PC-3 (cell line): ENCODE data around the gene EXOC6B. TPM values are rescaled to one million over a fixed set of nuclear protein-coding genes. Genes with fewer than 3 reads are reported as not detected.
A peak's percentile ranks its signal among the peaks of the same experiment; 100 is the strongest.

ENCODE experiments used
- ATAC-seq: fragments of 200-7000 bp; cut with Tn5 transposase; 2 replicates; pipeline ENCODE4 v1.9.1; 2020; ENCODE audit warnings: mild to moderate bottlenecking, moderate library complexity
- BruUV-seq: library from RNA; stranded (reverse); fragments of 400-500 nt; replicated peaks from 2 replicates; lab custom pipeline; 2021; lab: Mats Ljungman, UMichigan
- CTCF ChIA-PET: fragments of 300-600 bp; sonication (Branson Sonifier 250); formaldehyde crosslinking; loops from one replicate; lab custom pipeline; 2022; ENCODE audit warnings: antibody characterized with exemption; lab: Charles Lee
- POLR2A ChIA-PET: fragments of 300-600 bp; sonication (Branson Sonifier 250); formaldehyde crosslinking; loops from one replicate; lab custom pipeline; 2022; ENCODE audit warnings: antibody characterized with exemption; ENCODE audit not compliant: unreplicated experiment; lab: Charles Lee
- DNase-seq: peaks from one replicate; pipeline ENCODE4 v3.0.0-alpha.2; 2015
- H2AFZ ChIP-seq: fragments of 300-600 bp; sonication (generic); 2 replicates; pipeline ENCODE4 v1.6.0; 2016; ENCODE audit warnings: antibody characterized with exemption, low read length
- H3F3A ChIP-seq: fragments of 300-600 bp; sonication (generic); one replicate; pipeline ENCODE4 v1.6.0; 2017; ENCODE audit warnings: antibody characterized with exemption, low read length, control low read depth, mild to moderate bottlenecking; ENCODE audit not compliant: unreplicated experiment
- H3K27ac ChIP-seq: fragments of 300-600 bp; sonication (generic); 2 replicates; pipeline ENCODE4 v1.5.1; 2016; ENCODE audit warnings: mild to moderate bottlenecking, low read length
- H3K27me3 ChIP-seq: fragments of 300-600 bp; sonication (generic); 2 replicates; pipeline ENCODE4 v1.6.1; 2016; ENCODE audit warnings: low read length, mixed read lengths
- H3K36me3 ChIP-seq: fragments of 300-600 bp; sonication (generic); 2 replicates; pipeline ENCODE4 v1.6.1; 2016; ENCODE audit warnings: low read depth, mixed run types, low read length, mixed read lengths
- H3K4me1 ChIP-seq: fragments of 300-600 bp; sonication (generic); 2 replicates; pipeline ENCODE4 v1.5.1; 2016; ENCODE audit warnings: low read length; ENCODE audit not compliant: insufficient read depth
- H3K4me2 ChIP-seq: fragments of 300-600 bp; sonication (generic); 2 replicates; pipeline ENCODE4 v1.6.0; 2016; ENCODE audit warnings: low read length
- H3K4me3 ChIP-seq: fragments of 300-600 bp; sonication (generic); 2 replicates; pipeline ENCODE4 v1.5.1; 2016; ENCODE audit warnings: mild to moderate bottlenecking, low read length, mixed read lengths
- H3K79me2 ChIP-seq: fragments of 300-600 bp; sonication (generic); 2 replicates; pipeline ENCODE4 v1.6.1; 2017; ENCODE audit warnings: low read length, mixed read lengths
- H3K9ac ChIP-seq: fragments of 300-600 bp; sonication (generic); 2 replicates; pipeline ENCODE4 v1.6.0; 2016; ENCODE audit warnings: mild to moderate bottlenecking, low read length
- H3K9me2 ChIP-seq: fragments of 300-600 bp; sonication (generic); replicated peaks from 2 replicates; pipeline ENCODE4 v1.6.1; 2016; ENCODE audit warnings: mixed run types, low read length, mixed read lengths
- H3K9me3 ChIP-seq: fragments of 300-600 bp; sonication (generic); 2 replicates; pipeline ENCODE4 v1.6.1; 2016; ENCODE audit warnings: low read length, mixed read lengths
- H4K20me1 ChIP-seq: fragments of 300-600 bp; sonication (generic); 2 replicates; pipeline ENCODE4 v1.6.1; 2016; ENCODE audit warnings: low read length, mixed read lengths
- EZH2 ChIP-seq: fragments of 300-600 bp; sonication (generic); IDR thresholded peaks from one replicate; pipeline ENCODE4 v1.6.1; 2017; ENCODE audit warnings: antibody characterized with exemption, mild to moderate bottlenecking, low read length; ENCODE audit not compliant: unreplicated experiment
- EZH2phosphoT487 ChIP-seq: fragments of 300-600 bp; sonication (generic); IDR thresholded peaks from 2 replicates; pipeline ENCODE4 v1.6.1; 2018; ENCODE audit warnings: mild to moderate bottlenecking, antibody characterized with exemption, low read length, borderline replicate concordance
- intact Hi-C: fragments of 100-400 bp; cut with micrococcal nuclease; formaldehyde crosslinking; loops from 2 replicates; pipeline ENCODE4 v1.9.0; 2023
- total RNA-seq: library from RNA; depleted of rRNA; stranded (reverse); fragments of >200 nt; gene quantifications from 2 replicates; pipeline ENCODE4 v1.2.3, GENCODE V29; 2014
- TF ChIP-seq, protein P1 (sequence below): fragments of 300-600 bp; sonication (generic); conservative IDR thresholded peaks from 2 replicates; pipeline ENCODE4 v1.5.1; 2017; ENCODE audit warnings: antibody characterized with exemption, low read depth, mild to moderate bottlenecking, low read length

EXOC6B gene
- total RNA-seq, 1 experiment from 2014 or later, result 13.9 TPM

DNA sequence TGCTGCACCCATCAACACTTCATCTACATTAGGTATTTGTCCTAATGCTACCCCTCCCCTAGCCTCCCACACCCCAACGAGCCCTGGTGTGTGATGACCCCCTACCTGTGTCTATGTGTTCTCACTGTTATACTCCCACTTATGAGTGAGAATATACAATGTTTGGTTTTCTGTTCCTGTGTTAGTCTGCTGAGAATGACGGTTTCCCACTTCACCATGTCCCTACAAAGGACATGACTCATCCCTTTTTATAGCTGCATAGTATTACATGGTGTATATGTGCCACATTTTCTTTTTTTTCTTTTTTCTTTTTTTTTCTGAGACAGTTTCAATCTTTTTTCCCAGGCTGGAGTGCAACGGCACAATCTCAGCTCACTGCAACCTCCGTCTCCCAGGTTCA is 394.1 kb downstream of the EXOC6B start:
- intact Hi-C loops, result no loop called here
- Histone ChIP-seq H3K9ac (no peak overlapping the region), H3K36me3 (no peaks in the 10 kb centered on the region), H3K27ac (no peak overlapping the region), H2AFZ (no peak overlapping the region), H3K9me3 (no peaks in the 10 kb centered on the region), H3K27me3 (no peaks in the 10 kb centered on the region), H3F3A (no peaks in the 10 kb centered on the region), H3K4me1 (no peaks in the 10 kb centered on the region), H3K79me2 (no peaks in the 10 kb centered on the region), H4K20me1 (no peaks in the 10 kb centered on the region), H3K4me3 (no peak overlapping the region), H3K4me2 (no peak overlapping the region), H3K9me2 (no peaks in the 10 kb centered on the region)
- peak; percentile 46 for DNase-seq
- ChIA-PET CTCF (no interaction called here), POLR2A (no interaction called here)
- no TSS peak for BruUV-seq
- TF ChIP-seq, protein P1, sequence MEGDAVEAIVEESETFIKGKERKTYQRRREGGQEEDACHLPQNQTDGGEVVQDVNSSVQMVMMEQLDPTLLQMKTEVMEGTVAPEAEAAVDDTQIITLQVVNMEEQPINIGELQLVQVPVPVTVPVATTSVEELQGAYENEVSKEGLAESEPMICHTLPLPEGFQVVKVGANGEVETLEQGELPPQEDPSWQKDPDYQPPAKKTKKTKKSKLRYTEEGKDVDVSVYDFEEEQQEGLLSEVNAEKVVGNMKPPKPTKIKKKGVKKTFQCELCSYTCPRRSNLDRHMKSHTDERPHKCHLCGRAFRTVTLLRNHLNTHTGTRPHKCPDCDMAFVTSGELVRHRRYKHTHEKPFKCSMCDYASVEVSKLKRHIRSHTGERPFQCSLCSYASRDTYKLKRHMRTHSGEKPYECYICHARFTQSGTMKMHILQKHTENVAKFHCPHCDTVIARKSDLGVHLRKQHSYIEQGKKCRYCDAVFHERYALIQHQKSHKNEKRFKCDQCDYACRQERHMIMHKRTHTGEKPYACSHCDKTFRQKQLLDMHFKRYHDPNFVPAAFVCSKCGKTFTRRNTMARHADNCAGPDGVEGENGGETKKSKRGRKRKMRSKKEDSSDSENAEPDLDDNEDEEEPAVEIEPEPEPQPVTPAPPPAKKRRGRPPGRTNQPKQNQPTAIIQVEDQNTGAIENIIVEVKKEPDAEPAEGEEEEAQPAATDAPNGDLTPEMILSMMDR, result no peak
- TF ChIP-seq EZH2 (no peak), EZH2phosphoT487 (no peak)
- ATAC-seq, result peak; percentile 71

DNA sequence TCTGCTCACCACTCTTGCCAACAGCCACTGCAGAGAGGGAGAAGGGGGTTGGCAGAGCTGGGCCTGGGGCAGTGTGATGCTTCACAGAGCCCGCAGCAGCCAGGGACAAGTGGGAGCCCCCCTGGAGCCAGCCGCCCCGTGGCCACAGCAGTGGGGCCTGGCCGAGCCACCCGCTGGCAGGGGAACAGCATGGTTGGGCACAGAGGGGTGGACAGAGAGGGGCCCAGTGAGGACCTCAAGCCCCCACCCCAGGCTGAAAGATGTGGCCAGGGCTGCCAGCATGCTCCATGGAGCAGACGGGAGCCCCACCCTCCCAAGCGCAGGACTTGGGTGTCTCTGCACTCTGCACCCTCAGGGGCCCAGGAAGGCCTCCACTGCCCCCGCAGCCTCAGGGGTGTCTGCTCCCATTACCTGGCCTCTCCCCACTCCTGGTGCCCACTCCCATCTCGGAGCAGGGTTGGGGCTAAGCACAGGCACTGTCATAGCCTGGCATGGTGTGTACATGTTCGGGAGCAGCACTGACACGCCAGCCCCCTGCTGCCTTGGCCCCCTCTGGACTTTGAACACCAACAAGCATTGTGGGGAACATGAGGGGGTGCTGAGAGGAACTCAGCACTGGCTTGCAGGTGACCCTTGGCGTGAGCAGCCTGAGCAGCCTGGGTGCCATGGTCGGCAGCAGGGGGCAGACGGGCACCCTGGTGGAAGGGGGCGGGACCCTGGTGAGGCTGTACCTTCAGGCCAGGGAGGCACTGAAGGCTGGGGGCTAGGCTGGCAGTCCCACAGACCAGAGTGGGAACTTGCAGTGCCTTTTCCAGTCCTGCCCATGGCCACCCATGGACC is 398.6 kb downstream of the EXOC6B start:
- DNase-seq (no peak), ATAC-seq (no peak)
- ChIA-PET POLR2A (no interaction called here), CTCF (no interaction called here)
- Histone ChIP-seq H4K20me1 (no peaks in the 10 kb centered on the region), H3K9ac (no peak overlapping the region), H3K4me1 (no peaks in the 10 kb centered on the region), H3K4me3 (no peak overlapping the region), H3K9me3 (no peaks in the 10 kb centered on the region), H3K27me3 (no peaks in the 10 kb centered on the region), H3K4me2 (no peak overlapping the region), H2AFZ (no peak overlapping the region), H3K36me3 (no peaks in the 10 kb centered on the region), H3K79me2 (no peaks in the 10 kb centered on the region), H3K9me2 (no peaks in the 10 kb centered on the region), H3F3A (no peaks in the 10 kb centered on the region), H3K27ac (no peak overlapping the region)
- BruUV-seq, result no TSS peak
- no peak for TF ChIP-seq EZH2phosphoT487
- TF ChIP-seq EZH2, result no peak
- TF ChIP-seq, protein P1, result no peak
- intact Hi-C loops, result no loop called here

DNA sequence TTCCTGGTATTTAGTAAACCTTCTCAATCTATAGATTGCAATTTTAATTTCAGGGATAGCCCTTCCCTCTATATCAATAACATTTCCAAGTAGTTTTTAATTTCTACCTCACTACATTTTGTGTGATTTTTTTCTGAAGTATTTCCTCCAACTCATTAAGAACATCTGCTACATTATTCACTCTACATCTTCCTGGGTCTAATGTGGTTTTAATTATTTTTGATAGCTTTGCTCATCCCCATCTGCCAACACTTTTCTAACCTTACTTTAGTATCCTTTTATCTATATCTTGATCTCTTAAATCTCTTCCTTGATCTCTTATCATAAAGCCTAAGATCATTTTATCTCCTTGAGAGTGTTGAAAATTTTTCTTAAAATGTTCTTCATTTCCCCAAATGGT is 399.8 kb downstream of the EXOC6B start:
- Histone ChIP-seq H3K27ac (no peak overlapping the region), H3K4me1 (no peaks in the 10 kb centered on the region), H3K79me2 (no peaks in the 10 kb centered on the region), H3K9me2 (no peaks in the 10 kb centered on the region), H3K4me3 (no peak overlapping the region), H2AFZ (no peak overlapping the region), H3K9me3 (no peaks in the 10 kb centered on the region), H3K9ac (no peak overlapping the region), H3K4me2 (no peak overlapping the region), H3F3A (no peaks in the 10 kb centered on the region), H3K27me3 (no peaks in the 10 kb centered on the region), H3K36me3 (no peaks in the 10 kb centered on the region), H4K20me1 (no peaks in the 10 kb centered on the region)
- CTCF ChIA-PET, result no interaction called here
- TF ChIP-seq EZH2 (no peak), EZH2phosphoT487 (no peak)
- TF ChIP-seq, protein P1, result no peak
- intact Hi-C loops, result no loop called here
- POLR2A ChIA-PET, result no interaction called here
- ATAC-seq (no peak), DNase-seq (no peak)
- BruUV-seq, result no TSS peak
